B cell (primary cell): ENCODE results near the gene VSIG10.

Source experiments
- EZH2 ChIP-seq: IDR thresholded peaks from 2 replicates; pipeline ENCODE4 v1.6.1; 2012; ENCODE audit warnings: borderline replicate concordance, low read depth, mild to moderate bottlenecking, moderate library complexity, low read length; ENCODE audit not compliant: insufficient read depth, poor library complexity, severe bottlenecking
- TF ChIP-seq, protein P1 (sequence below): fragments of 200-600 bp; IDR thresholded peaks from one replicate; pipeline ENCODE4 v1.8.0; 2022; ENCODE audit warnings: antibody characterized with exemption, mild to moderate bottlenecking

- TF ChIP-seq, protein P1, sequence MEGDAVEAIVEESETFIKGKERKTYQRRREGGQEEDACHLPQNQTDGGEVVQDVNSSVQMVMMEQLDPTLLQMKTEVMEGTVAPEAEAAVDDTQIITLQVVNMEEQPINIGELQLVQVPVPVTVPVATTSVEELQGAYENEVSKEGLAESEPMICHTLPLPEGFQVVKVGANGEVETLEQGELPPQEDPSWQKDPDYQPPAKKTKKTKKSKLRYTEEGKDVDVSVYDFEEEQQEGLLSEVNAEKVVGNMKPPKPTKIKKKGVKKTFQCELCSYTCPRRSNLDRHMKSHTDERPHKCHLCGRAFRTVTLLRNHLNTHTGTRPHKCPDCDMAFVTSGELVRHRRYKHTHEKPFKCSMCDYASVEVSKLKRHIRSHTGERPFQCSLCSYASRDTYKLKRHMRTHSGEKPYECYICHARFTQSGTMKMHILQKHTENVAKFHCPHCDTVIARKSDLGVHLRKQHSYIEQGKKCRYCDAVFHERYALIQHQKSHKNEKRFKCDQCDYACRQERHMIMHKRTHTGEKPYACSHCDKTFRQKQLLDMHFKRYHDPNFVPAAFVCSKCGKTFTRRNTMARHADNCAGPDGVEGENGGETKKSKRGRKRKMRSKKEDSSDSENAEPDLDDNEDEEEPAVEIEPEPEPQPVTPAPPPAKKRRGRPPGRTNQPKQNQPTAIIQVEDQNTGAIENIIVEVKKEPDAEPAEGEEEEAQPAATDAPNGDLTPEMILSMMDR: no peak
- TF ChIP-seq EZH2: no peak
Measured at GRCh38 chr12:118137148-118137678, 33.4 kb upstream of the VSIG10 start.
